Panc1 (cell line): ENCODE data around the gene TMEM45B. TPM values are rescaled to one million over a fixed set of nuclear protein-coding genes. Genes with fewer than 3 reads are reported as not detected.
"Not testable (repeated sequence)": the region's sequence is repeated elsewhere in the genome, so short reads cannot be mapped to it uniquely, and the experiment has no call there.

Experiments
- ATAC-seq: fragments of 200-7000 bp; cut with Tn5 transposase; 2 replicates; pipeline ENCODE4 v1.9.1; 2020; ENCODE audit warnings: mild to moderate bottlenecking, moderate library complexity
- BruUV-seq: library from RNA; stranded (reverse); fragments of 400-500 nt; replicated peaks from 2 replicates; lab custom pipeline; 2021; lab: Mats Ljungman, UMichigan
- CTCF ChIA-PET: fragments of 300-600 bp; sonication (Branson Sonifier 250); formaldehyde crosslinking; loops from one replicate; lab custom pipeline; 2022; ENCODE audit warnings: antibody characterized with exemption; lab: Charles Lee
- POLR2A ChIA-PET: fragments of 300-600 bp; sonication (Branson Sonifier 250); formaldehyde crosslinking; loops from one replicate; lab custom pipeline; 2022; ENCODE audit warnings: antibody characterized with exemption; lab: Charles Lee
- DNase-seq: peaks from one replicate; pipeline ENCODE4 v3.0.0-alpha.2; 2010; ENCODE audit warnings: low read depth, low spot score
- H3K27ac ChIP-seq: 2 replicates; pipeline ENCODE4 v1.5.1; 2011; ENCODE audit warnings: mild to moderate bottlenecking, low read length, inconsistent platforms
- H3K27me3 ChIP-seq: fragments of 200-500 bp; sonication (Bioruptor generic); 2 replicates; pipeline ENCODE4 v1.6.0; 2014; ENCODE audit warnings: low read length, inconsistent platforms; ENCODE audit not compliant: control insufficient read depth, insufficient read depth
- H3K36me3 ChIP-seq: fragments of 200-500 bp; sonication (Bioruptor generic); 2 replicates; pipeline ENCODE4 v1.5.1; 2014; ENCODE audit warnings: inconsistent platforms, mild to moderate bottlenecking, low read length, moderate library complexity; ENCODE audit not compliant: control insufficient read depth, insufficient read depth
- H3K4me1 ChIP-seq: 2 replicates; pipeline ENCODE4 v1.5.1; 2011; ENCODE audit warnings: inconsistent platforms, mild to moderate bottlenecking, low read length, moderate library complexity; ENCODE audit not compliant: control insufficient read depth, insufficient read depth
- H3K4me3 ChIP-seq, 2 experiments: 2 replicates each; pipeline ENCODE4 v1.5.1; 2011 to 2012; ENCODE audit warnings: low read depth in 2 of 2, low read length in 2 of 2, mild to moderate bottlenecking in 2 of 2, inconsistent platforms in 1 of 2, moderate library complexity in 1 of 2
- H3K9me3 ChIP-seq: fragments of 200-500 bp; sonication (Bioruptor generic); 2 replicates; pipeline ENCODE4 v1.5.1; 2014; ENCODE audit warnings: low read depth, mild to moderate bottlenecking, inconsistent platforms, low read length, moderate library complexity; ENCODE audit not compliant: control insufficient read depth, insufficient read depth
- POLR2AphosphoS5 ChIP-seq: IDR thresholded peaks from 2 replicates; pipeline ENCODE4 v1.6.1; 2012; ENCODE audit warnings: mild to moderate bottlenecking, low read depth, low read length, moderate library complexity
- SIN3A ChIP-seq: IDR thresholded peaks from 2 replicates; pipeline ENCODE4 v1.6.1; 2012; ENCODE audit warnings: low read depth, mild to moderate bottlenecking, low read length, moderate library complexity, borderline replicate concordance; ENCODE audit not compliant: insufficient read depth
- TCF7L2 ChIP-seq: IDR thresholded peaks from 2 replicates; pipeline ENCODE4 v1.6.1; 2011; ENCODE audit warnings: mild to moderate bottlenecking, low read depth, low read length, inconsistent platforms
- in situ Hi-C: cut with HindIII; loops from 2 replicates; pipeline ENCODE4 v1.10.0; 2016; ENCODE audit warnings: low sequenced_read_pairs, low pct_unique_long_range_greater_than_20kb
- intact Hi-C: fragments of 100-400 bp; cut with micrococcal nuclease; formaldehyde crosslinking; loops from one replicate; pipeline ENCODE4 v1.10.0; 2022; ENCODE audit not compliant: unreplicated experiment
- total RNA-seq: library from RNA; stranded (reverse); gene quantifications from one replicate; pipeline ENCODE4 v1.2.1, GENCODE V29; 2021; ENCODE audit not compliant: unreplicated experiment
- TF ChIP-seq, protein P1 (sequence below): fragments of 450-650 bp; IDR thresholded peaks from 2 replicates; pipeline ENCODE4 v1.5.1; 2017; ENCODE audit warnings: mild to moderate bottlenecking
- TF ChIP-seq, protein P2 (sequence below), 2 experiments: IDR thresholded peaks; 2 replicates each; pipeline ENCODE4 v1.6.1; 2011 to 2012; ENCODE audit warnings: low read depth in 2 of 2, control low read depth in 1 of 2, low read length in 1 of 2, mild to moderate bottlenecking in 1 of 2, moderate library complexity in 1 of 2; ENCODE audit not compliant: insufficient read depth in 1 of 2

The TMEM45B gene
- total RNA-seq, 1 experiment from 2014 or later, result 2.6 TPM

DNA sequence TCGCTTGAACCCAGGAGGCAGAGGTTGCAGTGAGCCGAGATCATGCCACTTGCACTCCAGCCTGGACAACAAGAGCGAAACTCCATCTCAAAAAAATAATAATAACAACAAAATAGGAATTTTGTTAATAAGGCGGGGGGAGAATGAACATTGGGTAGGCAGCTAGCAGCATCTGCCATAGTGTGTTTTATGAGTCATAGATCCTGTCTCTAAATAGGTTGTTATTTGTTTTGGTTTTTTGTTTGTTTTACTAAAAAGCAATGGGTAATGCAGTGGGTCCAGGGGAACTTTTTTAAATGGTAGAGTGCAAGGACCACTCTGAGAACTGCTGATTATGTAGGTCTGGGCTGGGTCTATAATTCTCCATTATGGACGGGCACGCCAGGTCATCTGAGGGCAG lies 4.6 kb downstream of the TMEM45B start:
- H3K4me1 ChIP-seq, ATAC-seq, in situ Hi-C loops, H3K9me3 ChIP-seq, H3K27ac ChIP-seq, POLR2A ChIA-PET, H3K4me3 ChIP-seq, BruUV-seq, intact Hi-C loops, CTCF ChIA-PET, H3K36me3 ChIP-seq, DNase-seq: not testable (repeated sequence)
- H3K27me3 ChIP-seq, result peaks cover 15% of the 10 kb centered on the region

DNA sequence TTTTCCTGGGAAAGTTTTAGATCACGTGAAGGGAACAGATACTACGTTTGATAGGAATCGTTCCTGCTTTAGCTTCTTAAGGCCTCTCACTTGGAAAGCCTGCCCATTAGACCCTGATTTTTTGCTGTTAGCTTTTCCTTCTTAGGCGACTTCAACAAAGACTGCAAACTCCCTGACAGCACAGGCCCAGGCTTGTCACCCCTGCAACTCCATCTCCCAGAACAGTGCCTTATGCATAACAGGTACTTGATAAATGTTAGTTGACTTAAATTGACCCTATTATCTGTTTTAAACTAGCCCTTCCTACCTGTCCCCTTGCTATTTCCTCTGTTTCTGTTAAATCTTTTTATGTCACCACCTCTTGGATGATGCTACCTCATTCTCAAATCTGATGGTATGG lies 7.6 kb downstream of the TMEM45B start:
- H3K27me3 ChIP-seq, H3K4me3 ChIP-seq, H3K27ac ChIP-seq, POLR2A ChIA-PET, BruUV-seq, CTCF ChIA-PET, ATAC-seq, DNase-seq, intact Hi-C loops, H3K36me3 ChIP-seq, in situ Hi-C loops, H3K4me1 ChIP-seq, H3K9me3 ChIP-seq: not testable (repeated sequence)

DNA sequence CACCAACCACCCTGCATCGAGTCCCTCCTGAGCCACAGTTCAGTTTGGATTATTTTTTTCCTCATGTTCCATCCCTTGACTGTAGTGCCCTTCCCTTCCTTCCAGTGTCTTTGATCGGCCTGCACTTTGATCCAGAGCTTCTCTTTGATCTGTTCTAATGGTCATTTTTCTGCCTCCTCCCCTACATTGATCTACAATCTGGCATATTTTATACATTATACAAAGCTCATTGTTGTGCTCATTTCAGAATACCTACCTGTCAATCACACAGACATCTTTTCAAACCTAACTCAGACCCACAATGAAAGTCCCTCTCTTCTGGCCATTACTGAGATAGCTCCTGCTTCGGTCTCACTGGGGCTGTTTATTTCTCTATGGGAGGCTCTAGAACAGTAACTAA lies 8.2 kb downstream of the TMEM45B start:
- intact Hi-C loops, ATAC-seq, DNase-seq, H3K36me3 ChIP-seq, H3K4me3 ChIP-seq, in situ Hi-C loops, POLR2A ChIA-PET, H3K4me1 ChIP-seq, H3K27me3 ChIP-seq, H3K27ac ChIP-seq, H3K9me3 ChIP-seq, CTCF ChIA-PET, BruUV-seq: not testable (repeated sequence)

DNA sequence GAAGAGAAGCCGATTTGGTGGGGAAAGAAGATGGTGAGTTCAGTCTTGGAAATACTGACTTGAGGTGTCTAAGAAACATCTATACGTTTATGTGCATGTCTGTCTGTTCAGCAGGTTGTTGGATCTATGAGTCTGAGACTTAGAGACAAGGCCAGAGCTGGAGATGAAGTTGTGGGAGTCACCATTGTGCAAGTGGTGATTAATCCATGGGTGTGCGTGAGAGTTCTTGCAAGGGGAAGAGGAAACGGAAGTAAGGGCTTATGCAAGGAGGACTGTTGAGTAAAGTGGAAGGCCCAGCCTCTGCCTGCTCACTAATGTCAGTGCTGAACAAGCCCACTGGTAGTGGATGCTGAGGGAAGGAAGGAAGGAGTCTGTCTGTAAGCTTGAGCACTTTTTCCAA lies 9.7 kb downstream of the TMEM45B start:
- no peak for ATAC-seq
- intact Hi-C loops (no loop called here), in situ Hi-C loops (no loop called here)
- Histone ChIP-seq H3K36me3 (no peaks in the 10 kb centered on the region), H3K4me1 (peaks cover 4% of the 10 kb centered on the region; the same call in 1 of the 2 replicates), H3K27me3 (no peaks in the 10 kb centered on the region), H3K27ac (no peak overlapping the region), H3K9me3 (no peaks in the 10 kb centered on the region), H3K4me3 (no peak overlapping the region)
- ChIA-PET CTCF (no interaction called here), POLR2A (no interaction called here)
- no peak for DNase-seq
- TF ChIP-seq, protein P1, sequence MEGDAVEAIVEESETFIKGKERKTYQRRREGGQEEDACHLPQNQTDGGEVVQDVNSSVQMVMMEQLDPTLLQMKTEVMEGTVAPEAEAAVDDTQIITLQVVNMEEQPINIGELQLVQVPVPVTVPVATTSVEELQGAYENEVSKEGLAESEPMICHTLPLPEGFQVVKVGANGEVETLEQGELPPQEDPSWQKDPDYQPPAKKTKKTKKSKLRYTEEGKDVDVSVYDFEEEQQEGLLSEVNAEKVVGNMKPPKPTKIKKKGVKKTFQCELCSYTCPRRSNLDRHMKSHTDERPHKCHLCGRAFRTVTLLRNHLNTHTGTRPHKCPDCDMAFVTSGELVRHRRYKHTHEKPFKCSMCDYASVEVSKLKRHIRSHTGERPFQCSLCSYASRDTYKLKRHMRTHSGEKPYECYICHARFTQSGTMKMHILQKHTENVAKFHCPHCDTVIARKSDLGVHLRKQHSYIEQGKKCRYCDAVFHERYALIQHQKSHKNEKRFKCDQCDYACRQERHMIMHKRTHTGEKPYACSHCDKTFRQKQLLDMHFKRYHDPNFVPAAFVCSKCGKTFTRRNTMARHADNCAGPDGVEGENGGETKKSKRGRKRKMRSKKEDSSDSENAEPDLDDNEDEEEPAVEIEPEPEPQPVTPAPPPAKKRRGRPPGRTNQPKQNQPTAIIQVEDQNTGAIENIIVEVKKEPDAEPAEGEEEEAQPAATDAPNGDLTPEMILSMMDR, result no peak
- TF ChIP-seq TCF7L2 (no peak), SIN3A (no peak), POLR2AphosphoS5 (no peak)
- TF ChIP-seq, protein P2, sequence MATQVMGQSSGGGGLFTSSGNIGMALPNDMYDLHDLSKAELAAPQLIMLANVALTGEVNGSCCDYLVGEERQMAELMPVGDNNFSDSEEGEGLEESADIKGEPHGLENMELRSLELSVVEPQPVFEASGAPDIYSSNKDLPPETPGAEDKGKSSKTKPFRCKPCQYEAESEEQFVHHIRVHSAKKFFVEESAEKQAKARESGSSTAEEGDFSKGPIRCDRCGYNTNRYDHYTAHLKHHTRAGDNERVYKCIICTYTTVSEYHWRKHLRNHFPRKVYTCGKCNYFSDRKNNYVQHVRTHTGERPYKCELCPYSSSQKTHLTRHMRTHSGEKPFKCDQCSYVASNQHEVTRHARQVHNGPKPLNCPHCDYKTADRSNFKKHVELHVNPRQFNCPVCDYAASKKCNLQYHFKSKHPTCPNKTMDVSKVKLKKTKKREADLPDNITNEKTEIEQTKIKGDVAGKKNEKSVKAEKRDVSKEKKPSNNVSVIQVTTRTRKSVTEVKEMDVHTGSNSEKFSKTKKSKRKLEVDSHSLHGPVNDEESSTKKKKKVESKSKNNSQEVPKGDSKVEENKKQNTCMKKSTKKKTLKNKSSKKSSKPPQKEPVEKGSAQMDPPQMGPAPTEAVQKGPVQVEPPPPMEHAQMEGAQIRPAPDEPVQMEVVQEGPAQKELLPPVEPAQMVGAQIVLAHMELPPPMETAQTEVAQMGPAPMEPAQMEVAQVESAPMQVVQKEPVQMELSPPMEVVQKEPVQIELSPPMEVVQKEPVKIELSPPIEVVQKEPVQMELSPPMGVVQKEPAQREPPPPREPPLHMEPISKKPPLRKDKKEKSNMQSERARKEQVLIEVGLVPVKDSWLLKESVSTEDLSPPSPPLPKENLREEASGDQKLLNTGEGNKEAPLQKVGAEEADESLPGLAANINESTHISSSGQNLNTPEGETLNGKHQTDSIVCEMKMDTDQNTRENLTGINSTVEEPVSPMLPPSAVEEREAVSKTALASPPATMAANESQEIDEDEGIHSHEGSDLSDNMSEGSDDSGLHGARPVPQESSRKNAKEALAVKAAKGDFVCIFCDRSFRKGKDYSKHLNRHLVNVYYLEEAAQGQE (IDR thresholded peaks at IDR 0.05; ENCODE audit: insufficient read depth in 1 of 2, low read depth in 2 of 2, low read length in 1 of 2), result no peak
- no TSS peak for BruUV-seq
